GM23248 (cell line): ENCODE measurements around the gene TCF4.

Source experiments
- EZH2 ChIP-seq: fragments of 200-600 bp; sonication (generic); IDR thresholded peaks from 2 replicates; pipeline ENCODE4 v1.6.1; 2018; ENCODE audit warnings: antibody characterized with exemption, mild to moderate bottlenecking; ENCODE audit not compliant: insufficient read depth, poor library complexity, severe bottlenecking
- EZH2phosphoT487 ChIP-seq: fragments of 200-600 bp; sonication (generic); IDR thresholded peaks from 2 replicates; pipeline ENCODE4 v1.6.1; 2018; ENCODE audit warnings: antibody characterized with exemption, moderate library complexity, mild to moderate bottlenecking, low read depth; ENCODE audit not compliant: insufficient read depth

- TF ChIP-seq EZH2 (no peak), EZH2phosphoT487 (no peak)
Measured at GRCh38 chr18:55503167-55503820, 84.7 kb downstream of the TCF4 start.
